GM19438 (cell line): ENCODE measurements around the gene NACC2.
"Not testable (repeated sequence)": the region's sequence is repeated elsewhere in the genome, so short reads cannot be mapped to it uniquely, and the experiment has no call there.

Source experiments
- ATAC-seq: cut with Tn5 transposase; IDR thresholded peaks from one replicate; pipeline ENCODE4 v1.9.1; 2021; ENCODE audit warnings: low read depth; ENCODE audit not compliant: unreplicated experiment

The NACC2 gene

GRCh38 chr9:136026943-136027289 lies 68.2 kb downstream of the NACC2 start:
- ATAC-seq: not testable (repeated sequence)

DNA sequence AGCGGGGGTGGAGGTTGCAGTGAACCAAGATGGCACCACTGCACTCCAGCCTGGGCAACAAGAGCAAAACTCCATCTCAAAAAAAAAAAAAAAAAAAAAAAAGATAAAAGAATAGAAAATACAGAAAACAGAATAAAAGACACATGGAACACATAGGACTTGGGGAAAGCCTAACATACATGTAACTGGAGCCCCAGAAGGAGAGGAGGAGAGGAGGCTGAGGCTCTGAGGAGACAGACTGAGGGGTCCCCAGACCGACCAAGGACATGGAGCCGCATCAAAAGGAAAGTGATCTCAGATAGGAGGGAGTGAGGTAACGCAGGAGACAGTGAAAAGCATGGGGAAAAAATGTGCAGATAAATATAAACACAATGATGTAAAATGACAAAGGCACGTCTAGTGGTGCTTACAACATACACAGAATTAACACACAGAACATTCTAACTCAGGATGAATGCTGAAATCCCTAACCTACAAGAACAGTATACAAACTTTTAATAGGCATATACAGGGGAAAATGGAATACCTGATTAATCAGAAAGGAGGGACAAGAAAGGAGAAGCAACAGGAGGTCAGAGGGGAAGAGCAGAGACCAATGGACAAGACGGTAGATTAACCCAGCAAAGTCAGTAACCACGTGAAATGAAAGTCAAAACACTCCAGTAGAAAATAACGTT lies 68.7 kb downstream of the NACC2 start:
- ATAC-seq: no peak

DNA sequence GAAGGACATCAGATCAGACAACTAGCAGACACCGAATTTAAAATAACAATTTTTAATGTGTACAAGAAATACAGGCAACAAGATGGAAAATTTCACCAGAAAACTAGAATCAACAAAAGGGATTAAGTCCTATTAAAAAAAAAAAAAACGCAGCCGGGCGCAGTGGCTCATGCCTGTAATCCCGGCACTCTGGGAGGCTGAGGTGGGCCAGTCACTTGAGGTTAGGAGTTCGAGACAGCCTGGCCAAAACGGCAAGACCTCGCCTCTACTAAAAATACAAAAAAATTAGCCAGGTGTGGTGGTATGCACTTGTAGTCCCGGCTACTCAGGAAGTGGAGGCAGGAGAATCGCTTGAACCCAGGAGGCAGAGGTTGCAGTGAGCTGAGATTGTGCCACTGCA lies 69.6 kb downstream of the NACC2 start:
- no peak for ATAC-seq

DNA sequence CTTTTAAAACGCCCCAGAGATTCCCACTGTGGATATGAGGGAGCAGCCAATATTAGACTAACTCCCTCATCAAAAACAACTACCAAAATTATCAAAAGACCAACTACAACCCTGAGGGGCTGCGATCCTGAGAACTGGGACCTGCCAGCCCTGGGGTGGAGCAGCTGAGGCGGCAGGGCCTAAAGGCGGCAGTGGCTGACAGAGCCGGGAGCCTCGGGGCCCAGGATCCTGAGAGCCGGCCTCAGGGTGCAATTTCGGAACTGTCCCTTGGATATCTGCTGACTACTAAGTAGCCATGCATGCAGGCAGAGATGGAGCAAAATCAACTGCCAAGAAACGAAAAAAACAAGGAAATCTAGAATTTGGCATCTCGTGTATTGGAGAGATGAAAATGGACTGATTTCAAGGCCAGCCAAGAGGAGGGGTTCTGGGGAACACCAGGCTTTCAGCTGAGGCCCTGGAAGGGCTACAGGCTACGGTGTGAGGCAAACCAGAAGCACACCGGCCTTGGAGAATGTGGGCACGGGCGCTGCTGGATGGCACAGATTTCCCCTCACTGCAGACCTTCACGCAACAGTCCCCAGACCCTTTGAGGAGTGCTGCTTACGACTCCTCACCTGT lies 70.3 kb downstream of the NACC2 start:
- no peak for ATAC-seq

DNA sequence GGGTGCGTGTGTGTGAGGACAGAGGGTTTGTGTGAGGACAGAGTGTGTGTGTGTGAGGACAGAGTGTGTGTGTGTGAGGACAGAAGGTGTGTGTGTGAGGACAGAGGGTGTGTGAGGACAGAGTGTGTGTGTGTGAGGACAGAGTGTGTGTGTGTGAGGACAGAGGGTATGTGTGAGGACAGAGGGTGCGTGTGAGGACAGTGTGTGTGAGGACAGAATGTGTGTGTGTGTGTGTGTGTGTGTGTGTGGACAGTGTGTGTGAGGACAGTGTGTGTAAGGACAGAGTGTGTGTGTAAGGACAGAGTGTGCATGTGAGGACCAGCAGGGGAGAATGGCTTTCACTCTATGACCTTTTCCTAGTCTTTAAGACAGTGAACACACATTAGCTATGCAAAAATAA lies 70.8 kb downstream of the NACC2 start:
- no peak for ATAC-seq

GRCh38 chr9:136023410-136024225 lies 71.5 kb downstream of the NACC2 start:
- no peak for ATAC-seq

DNA sequence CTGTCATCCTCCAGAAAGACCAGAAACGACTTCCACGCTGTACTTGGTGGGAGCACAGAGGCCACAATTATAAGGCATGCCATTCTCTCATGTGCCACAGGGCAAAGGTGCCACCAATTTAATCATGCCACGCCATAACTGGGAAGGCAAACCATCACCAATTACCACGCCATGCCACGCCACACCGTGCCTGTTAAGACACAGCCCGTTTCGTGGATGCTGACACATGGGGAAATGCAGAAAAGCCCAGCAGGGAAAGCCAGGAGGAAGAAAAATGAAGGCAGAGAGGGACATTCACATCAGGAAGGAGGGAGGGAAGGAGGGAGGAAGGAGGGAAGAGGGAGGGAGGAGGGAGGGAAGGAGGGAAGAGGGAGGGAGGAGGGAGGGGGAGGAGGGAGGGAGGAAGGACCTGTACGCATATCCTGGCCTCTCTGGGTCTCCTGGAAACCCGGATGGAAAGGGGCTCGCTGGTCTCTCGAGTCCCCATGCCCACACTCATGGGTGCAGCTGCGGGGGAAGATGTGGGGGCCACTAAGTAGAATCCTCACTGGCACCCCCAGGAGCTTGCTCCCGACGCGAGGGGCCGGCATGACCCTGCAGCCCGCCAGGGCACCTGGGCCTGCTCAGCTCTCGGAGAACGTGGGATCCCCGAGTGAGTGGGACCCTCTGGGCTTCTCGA lies 72.2 kb downstream of the NACC2 start:
- ATAC-seq: no peak

DNA sequence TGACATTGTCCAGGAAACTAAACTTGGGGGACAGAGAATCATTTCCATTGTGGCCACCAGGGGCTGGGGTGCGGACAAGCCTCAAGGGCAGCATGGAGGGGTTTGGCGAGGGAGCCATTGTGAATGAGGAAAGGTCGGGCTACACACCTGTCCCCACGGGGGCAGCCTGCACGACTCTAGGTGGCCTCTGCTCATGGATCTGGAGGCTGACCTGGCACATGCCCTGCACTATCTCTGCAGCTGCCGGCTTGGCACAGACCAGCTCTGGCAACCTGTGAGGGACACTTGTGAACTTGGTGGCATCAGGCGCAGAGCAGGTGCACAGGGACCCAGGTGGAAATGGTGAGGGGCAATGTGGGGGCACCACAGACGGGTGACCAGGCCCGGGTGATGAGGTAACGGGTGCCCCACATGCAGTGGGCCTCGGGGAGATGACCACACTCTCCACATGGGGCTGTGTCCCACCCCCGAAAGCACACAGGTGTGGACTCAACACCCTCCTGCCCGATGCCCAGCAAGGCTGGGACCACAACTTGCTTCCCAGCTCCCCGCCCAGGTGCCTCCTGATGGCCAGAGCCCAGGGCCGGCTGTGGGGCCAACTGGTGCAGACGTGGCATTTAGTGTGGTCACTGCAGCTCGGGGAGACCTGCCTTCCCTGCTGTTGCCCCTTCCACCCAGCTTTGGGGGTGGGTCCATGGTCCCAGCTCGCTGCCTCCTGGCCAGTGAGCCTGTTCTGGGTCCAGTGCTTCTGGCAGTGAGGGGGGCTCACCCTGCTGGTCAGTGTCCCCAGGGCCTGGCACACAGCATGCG lies 73.0 kb downstream of the NACC2 start:
- no peak for ATAC-seq

DNA sequence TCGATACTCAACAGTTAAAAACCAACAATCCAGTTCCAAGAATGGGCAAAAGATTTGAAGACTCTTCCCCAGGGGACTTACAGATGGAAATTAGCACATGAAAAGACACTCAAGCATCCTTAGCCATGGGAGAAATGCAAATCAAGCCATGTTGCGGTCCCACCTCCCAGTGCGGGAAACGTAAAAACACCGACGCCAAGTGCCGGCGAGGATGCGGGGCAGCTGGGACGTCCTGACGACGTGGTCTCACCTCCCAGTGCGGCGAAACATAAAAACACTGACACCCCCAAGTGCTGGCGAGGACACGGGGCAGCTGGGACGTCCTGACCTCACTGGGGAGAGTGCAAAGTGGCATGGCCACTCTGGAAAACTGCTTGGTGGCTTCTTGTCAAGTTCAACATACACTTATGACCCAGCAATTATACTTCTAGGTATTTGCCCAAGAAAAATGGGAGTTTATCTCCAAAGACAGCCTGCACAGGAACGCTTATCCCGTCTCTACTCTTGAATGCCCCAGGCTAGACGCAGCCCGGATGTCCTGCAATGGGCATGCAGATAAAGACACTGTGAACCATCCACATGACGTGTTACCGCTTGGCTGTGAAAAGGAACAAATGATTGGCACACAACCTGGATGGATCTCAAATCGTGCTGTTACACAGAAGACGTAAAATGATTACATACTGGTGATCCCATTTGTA lies 73.8 kb downstream of the NACC2 start:
- ATAC-seq: no peak

- ATAC-seq: no peak
These were observed 74.4 kb downstream of the NACC2 start for GRCh38 chr9:136020671-136021070.

- ATAC-seq: no peak
These were observed 74.9 kb downstream of the NACC2 start for GRCh38 chr9:136020206-136020605.

- no peak for ATAC-seq
These were observed 75.4 kb downstream of the NACC2 start for GRCh38 chr9:136019681-136020060.

DNA sequence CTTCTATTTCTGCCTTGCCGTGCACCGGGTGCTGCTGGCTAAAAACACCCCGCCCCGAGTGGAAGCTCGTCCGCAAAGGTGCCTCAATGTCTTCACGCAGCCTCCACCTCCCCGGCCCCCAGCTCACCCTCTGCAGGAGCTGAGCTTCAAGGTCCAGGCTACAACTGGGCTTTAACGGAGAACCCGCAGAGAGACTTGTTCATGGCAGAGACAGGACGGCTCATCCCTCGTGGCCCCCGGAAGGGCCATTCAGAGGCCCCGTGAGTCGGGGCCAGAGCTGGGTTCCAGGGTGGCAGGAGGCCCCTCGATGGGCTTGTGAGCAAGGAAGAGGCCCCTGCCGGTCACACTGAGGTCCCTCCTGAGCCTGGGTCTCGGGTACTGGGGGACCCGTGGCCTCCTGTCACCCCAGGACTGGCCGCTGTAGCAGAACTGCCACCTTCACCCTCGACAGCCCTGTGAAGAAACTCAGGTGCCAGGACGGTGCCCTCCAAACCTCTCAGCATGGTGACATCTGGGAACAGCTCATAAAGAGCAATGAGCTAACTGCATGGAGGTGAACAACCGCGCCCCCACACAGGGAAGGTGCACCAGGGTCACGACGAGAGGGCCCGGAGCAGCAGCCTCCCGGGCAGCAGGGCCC lies 75.9 kb downstream of the NACC2 start:
- no peak for ATAC-seq

DNA sequence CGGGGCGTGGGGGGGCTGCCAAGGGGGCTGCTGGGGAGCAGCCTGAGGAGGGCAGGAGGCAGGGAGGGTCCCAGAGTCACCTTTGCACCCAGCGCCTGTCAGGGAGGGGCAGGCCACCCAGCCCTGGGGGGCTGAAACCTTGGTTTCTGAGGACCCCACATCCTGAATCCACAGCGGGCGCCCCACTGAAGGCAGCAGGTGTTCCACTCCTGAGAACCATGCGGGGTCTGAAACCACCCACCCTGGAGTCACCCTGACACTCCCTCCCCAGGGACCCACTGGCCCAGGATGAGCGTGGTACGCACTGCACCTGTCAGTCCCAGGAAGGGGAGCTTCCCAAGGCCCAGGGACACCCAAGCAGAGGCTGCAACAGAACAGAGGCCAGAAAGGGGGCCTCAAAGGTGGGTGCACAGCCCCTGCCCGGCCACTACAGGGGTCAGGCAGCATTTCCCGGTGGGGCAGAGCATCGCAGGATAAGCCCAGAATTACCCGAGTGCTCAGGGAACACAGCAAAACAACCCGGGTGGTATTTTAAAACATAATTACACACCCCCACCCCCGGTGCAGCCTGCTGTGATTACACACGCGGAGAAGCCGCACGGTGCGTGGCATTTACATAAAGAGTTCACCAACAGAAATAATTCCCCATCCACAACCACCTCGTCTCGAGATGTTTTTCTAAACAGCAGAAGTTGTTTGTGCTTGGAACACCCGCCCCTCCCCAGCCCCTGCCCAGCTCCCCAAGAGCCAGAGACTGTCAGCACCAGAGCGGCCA lies 76.6 kb downstream of the NACC2 start:
- ATAC-seq: no peak

DNA sequence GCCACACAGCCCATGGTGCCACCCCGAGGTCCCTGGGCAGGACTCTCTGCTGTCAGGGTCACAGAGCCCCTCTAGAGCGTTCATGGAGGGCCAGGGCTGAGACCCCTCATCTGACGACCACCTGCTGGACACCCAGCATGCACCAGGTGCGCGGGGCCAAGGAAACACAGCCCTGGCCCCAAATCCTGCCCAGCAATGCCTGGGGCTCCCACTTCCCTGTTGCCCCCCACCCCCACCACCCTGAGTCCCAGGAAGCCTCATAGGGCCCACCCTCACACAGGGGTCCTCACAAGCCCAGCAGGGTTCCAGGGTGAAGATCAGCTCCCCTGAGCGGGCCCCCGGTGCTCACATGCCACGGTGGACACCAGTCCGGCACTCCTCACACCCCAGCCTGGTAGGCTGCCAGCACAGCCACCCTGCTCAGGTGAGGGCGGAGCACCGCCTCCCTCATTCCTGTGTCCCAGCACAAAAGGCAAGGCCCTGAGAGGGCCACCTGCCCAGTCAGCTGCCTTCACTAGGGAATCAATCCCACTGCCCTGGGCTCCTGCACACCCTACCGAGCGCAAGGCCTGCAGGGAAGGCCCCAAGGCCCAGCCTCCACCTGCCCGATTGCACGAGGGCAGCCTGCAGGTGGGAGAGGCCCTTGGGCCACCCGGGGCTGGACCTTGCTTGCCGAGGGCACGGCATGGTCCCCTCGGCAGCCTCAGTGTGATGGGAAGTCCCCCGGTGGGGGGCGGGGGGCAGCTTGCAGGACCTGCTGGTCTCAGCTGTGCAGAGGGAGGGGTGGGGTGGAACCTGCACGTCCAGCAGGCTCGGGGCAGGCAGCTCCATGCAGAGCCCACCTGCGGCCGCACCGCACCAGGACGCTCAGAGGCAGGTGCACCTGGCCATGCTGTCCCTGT lies 77.5 kb downstream of the NACC2 start:
- ATAC-seq: no peak

DNA sequence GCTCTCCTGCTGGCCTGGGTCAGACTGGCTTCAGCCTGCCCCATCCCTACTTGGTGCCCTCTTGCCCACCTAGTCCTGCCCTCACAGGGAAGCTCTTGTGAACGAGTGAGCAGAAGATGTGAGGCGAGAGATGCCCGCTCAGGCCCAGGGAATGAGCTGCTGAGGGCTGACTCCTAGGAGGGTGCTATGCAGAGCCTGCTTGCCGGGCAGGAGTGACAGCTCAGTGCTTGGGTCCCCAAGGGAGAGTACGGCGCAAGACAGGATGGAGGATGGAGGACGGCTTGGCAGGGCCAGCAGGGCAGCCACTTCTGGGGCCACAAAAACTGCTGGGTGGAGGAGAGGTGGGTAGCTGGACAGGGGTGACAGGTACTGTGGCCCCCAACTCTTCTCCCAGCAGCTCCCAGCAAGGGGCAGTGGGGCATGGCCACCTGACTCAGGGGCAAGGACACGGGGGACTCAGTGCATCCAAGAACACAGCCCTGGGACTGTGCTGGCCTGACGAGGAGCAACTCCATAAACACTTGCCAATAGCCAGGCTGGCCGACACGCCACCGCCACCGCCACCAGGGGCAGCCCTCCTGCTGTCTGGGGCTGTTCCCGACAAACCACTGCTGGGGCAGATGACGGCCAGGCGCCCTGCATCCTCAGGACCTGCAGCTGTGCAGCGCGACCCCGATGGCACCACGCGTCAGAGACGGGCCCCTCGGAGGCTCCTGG lies 78.4 kb downstream of the NACC2 start:
- ATAC-seq: no peak
